Immature natural killer cell (primary cell): Measurements from ENCODE around the gene NAP1L1. TPM values are rescaled to one million over a fixed set of nuclear protein-coding genes. Genes with fewer than 3 reads are reported as not detected.

Experiments
- DNase-seq, 3 donors: peaks; one replicate each; pipeline ENCODE4 v3.0.0; 2022; ENCODE audit warnings: mixed read lengths in 1 of 3
- H3K27ac Mint-ChIP-seq, 6 donors: one replicate each; pipeline ENCODE4 v1.8.0; 2020; ENCODE audit warnings: mixed read lengths in 6 of 6, mild to moderate bottlenecking in 5 of 6, inconsistent platforms in 4 of 6, moderate library complexity in 3 of 6
- H3K27me3 Mint-ChIP-seq, 3 donors: one replicate each; pipeline ENCODE4 v1.8.0; 2020 to 2021; ENCODE audit warnings: low read depth in 3 of 3, mild to moderate bottlenecking in 3 of 3, mixed read lengths in 3 of 3, moderate library complexity in 3 of 3, inconsistent platforms in 1 of 3
- H3K36me3 Mint-ChIP-seq, 3 donors: one replicate each; pipeline ENCODE4 v1.8.0; 2020; ENCODE audit warnings: mixed read lengths in 3 of 3, inconsistent platforms in 2 of 3, mild to moderate bottlenecking in 2 of 3
- H3K4me1 Mint-ChIP-seq, 2 donors: one replicate each; pipeline ENCODE4 v1.8.0; 2020; ENCODE audit warnings: inconsistent platforms in 2 of 2, mild to moderate bottlenecking in 2 of 2, mixed read lengths in 2 of 2, moderate library complexity in 1 of 2
- H3K4me3 Mint-ChIP-seq, 5 donors: one replicate each; pipeline ENCODE4 v1.8.0; 2020; ENCODE audit warnings: mild to moderate bottlenecking in 5 of 5, mixed read lengths in 5 of 5, inconsistent platforms in 3 of 5, moderate library complexity in 3 of 5
- H3K9me3 Mint-ChIP-seq, 6 donors: one replicate each; pipeline ENCODE4 v1.8.0; 2020; ENCODE audit warnings: mild to moderate bottlenecking in 6 of 6, mixed read lengths in 6 of 6, inconsistent platforms in 4 of 6, moderate library complexity in 3 of 6
- polyA plus RNA-seq, 3 donors: library from polyadenylated mRNA; unstranded; fragments of 300-500 nt; fragmentation: Illumina TruSeq; gene quantifications; one replicate each; pipeline ENCODE4 v1.2.3, GENCODE V29; 2021

Gene NAP1L1
- polyA plus RNA-seq, 3 donors from 2014 or later = 66.9 to 108 (median 90.2) TPM

DNA sequence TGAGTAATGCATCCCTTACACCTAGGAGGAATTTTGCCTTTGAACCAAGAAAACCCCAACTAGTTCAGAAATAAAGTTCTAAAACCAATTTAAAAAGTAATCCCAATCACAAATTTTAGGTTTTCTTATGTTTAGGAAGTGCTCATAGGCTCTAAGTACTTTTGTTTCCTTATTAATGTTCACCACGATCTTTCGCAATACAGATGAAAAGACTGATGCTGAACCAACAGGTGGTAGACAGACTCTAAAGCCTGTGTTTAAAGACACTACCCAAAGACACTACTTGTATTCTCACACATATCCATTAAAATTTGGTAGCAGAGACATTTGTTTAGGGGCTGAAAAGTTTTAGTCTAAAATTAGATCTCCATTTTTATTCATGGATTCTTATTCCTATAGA is 42.3 kb downstream of the NAP1L1 start:
- Mint-ChIP-seq H3K27me3 (no peaks in the 10 kb centered on the region), H3K27ac (peak overlapping the region in 1 of 6 donors; percentile 4), H3K36me3 (no peaks in the 10 kb centered on the region), H3K4me1 (peaks cover 1 to 4% of the 10 kb centered on the region in 2 donors), H3K9me3 (no peaks in the 10 kb centered on the region), H3K4me3 (no peak overlapping the region)
- no peak for DNase-seq

DNA sequence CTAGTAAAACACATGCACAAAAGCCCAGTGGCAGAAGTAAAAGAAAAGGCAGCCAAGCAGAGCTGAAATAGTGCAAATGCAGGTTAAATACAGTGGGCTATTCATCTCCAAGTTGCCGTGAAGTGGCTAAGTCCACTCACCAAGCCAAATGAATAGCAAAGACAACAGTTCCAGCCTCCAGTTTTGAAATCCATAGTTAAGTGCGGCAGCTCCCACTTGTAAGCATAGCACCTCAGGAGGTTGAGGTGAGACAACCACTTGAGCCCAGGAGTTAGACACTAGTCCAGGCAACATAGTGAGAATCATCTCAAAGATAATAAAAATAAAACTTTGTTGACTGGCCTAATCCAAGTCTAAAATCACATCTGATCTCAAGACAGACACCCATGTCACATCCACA is 43.1 kb downstream of the NAP1L1 start:
- Mint-ChIP-seq H3K4me1 (peaks cover 1 to 7% of the 10 kb centered on the region in 2 donors), H3K9me3 (no peaks in the 10 kb centered on the region), H3K27ac (no peak overlapping the region), H3K36me3 (no peaks in the 10 kb centered on the region), H3K4me3 (no peak overlapping the region), H3K27me3 (no peaks in the 10 kb centered on the region)
- DNase-seq = no peak

DNA sequence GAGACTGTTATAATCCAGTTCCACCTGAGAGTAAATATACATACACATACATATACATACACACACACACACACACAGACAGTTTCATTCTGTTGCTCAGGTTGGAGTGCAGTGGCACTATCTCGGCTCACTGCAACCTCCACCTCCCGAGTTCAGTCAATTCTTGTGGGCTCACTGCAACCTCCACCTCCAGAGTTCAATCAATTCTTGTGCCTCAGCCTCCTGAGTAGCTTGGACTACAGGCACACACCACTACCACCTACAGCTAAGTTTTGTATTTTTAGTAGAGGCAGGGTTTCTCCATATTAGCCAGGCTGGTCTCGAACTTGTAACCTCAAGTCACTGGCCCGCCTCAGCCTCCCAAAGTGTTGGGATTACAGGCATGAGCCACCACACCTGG is 44.0 kb downstream of the NAP1L1 start:
- Mint-ChIP-seq H3K27ac (no peak overlapping the region), H3K9me3 (no peaks in the 10 kb centered on the region), H3K27me3 (no peaks in the 10 kb centered on the region), H3K36me3 (no peaks in the 10 kb centered on the region), H3K4me3 (no peak overlapping the region), H3K4me1 (peaks cover 1 to 7% of the 10 kb centered on the region in 2 donors)
- no peak for DNase-seq

DNA sequence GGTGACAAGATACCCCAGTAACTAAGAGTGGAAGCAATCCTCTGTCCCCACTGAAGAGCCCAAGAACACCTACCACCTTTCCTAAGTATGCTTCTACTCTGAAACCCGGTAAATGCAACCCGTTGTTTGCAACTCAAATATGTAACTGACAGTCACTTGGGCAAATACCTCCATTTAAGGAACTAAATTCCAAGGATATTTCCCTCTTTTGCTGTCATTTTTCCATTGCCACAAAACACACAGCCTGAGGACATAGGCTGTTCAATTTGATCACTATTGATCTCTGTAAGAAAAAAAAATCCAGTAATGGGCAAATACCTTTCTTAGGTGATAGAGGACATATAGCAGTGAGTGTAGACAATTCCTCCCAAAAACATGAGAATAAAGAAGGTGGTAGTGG is 46.3 kb downstream of the NAP1L1 start:
- Mint-ChIP-seq H3K27ac (peak overlapping the region in 1 of 6 donors; percentile 18), H3K9me3 (no peaks in the 10 kb centered on the region), H3K4me1 (peaks cover 1 to 7% of the 10 kb centered on the region in 2 donors), H3K4me3 (no peak overlapping the region), H3K27me3 (no peaks in the 10 kb centered on the region), H3K36me3 (no peaks in the 10 kb centered on the region)
- no peak for DNase-seq

DNA sequence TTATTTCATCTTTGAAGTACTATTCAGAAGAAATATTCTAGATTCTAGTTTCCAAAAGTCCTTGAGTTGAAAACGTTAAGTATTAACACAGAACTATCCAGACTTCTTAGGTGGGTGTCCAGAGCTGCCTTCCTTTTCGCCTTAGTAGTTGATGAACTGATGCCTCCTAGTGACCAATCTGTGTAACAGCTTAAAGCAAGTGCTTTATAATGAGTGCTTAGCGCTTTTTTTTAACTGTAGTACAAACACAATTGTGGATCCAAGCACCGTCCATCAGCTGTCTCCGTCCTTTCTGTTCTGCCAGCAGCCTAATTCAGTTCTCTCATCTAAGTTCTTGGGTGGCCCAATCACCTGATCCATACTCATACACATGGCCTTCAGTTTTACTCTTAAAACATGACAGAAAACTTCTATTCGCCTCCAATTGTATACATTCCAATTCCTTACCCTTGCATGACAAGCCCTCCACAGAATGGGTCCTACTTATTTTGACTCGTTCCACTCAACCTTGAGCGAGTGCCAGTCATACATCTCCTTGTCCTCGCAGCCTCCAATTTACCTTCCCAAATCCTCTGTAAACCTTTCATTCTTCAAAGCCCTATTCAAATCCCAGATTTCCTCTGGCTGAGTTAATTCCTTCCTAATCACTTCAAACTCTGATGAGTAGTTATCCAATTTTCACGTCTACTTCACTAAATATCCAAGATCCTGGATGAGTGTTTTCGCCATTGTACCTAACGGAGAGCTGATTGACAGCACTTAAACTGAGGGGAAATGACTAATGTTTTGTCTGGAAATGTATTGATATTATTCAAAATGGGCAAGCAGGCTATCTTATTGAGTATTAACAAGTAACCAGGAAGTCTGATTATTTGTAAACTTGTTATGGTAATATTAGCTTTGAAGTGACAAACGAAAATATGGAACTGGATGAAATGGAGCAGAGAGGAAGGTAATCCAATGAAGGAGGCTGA is 47.1 kb downstream of the NAP1L1 start:
- H3K9me3 Mint-ChIP-seq = no peaks in the 10 kb centered on the region
- H3K4me3 Mint-ChIP-seq = no peak overlapping the region
- H3K27ac Mint-ChIP-seq = peak overlapping the region in 1 of 6 donors; percentile 40
- peaks cover 0 to 3% (median 0%) of the 10 kb centered on the region in 3 donors for H3K27me3 Mint-ChIP-seq
- peak; percentile 59 to 69 (median 62) for DNase-seq
- peaks cover 7 to 13% of the 10 kb centered on the region in 2 donors for H3K4me1 Mint-ChIP-seq
- no peaks in the 10 kb centered on the region for H3K36me3 Mint-ChIP-seq

DNA sequence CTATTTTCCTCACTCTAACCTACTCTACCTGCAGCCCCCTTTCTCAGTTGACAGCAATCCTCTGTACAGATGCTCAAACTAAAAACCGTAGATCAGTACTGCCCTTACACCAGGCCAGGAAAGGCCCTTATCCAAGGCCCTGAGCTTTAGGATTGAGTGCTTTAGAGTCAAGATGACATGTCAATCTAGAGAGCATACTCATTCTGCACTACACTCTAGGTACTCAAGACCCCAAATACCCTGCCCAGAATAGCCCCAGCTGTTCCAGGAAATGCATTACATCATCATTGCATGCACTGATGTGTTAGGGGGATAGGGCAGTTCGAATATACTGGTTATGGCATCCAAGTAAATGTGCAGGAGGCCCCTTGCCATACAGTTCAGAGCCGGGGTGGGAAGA is 49.4 kb downstream of the NAP1L1 start:
- Mint-ChIP-seq H3K4me3 (no peak overlapping the region), H3K27me3 (peaks cover 14 to 20% (median 16%) of the 10 kb centered on the region in 3 donors), H3K36me3 (no peaks in the 10 kb centered on the region), H3K4me1 (peaks cover 21 to 31% of the 10 kb centered on the region in 2 donors), H3K9me3 (no peaks in the 10 kb centered on the region), H3K27ac (peak overlapping the region in 4 of 6 donors; percentile 6 to 14 (median 10))
- no peak for DNase-seq

DNA sequence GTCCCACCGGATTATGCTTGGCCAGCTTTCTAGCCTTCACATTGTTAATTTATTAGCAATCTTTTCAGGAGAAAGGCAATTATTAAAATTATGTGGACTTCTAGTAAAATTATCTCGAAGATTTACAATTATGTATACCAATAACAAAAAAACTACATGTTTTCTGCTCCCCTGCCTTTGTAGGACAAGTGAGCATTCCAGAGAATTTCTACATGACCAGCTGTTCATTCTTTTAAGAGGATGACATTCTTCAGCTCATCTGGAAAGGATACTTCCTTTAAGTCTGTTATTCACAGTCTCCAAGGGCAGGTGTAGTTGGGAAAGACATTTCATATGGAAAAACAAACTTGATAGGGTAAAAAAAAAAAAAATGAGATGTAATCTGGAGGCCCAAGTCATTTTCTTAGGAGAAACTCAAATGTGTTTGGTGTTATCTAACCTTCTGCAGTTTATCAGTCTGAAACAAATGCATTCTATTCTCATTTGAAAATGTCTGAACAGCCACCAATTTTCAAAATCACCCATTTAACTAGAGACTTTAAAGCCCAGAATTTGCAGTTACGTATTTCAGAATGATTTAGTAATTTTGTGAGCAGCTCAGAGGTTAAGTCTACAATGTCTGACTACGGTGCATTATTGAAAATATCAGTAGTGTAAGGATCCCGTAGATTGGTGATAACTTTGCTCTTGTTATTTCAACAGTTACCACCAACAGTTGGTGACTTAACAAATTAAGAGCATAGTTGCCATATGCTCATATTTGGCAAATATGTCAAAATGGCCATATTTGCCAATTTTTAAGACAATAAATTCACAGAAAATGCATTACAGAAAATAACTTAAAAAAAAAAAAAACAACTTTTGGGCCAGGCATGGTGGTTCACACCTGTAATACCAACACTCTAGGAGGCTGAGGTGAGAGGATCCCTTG is 51.1 kb downstream of the NAP1L1 start:
- Mint-ChIP-seq H3K27ac (peak overlapping the region in 5 of 6 donors; percentile 89 to 98 (median 94)), H3K4me3 (peak overlapping the region; percentile 88 to 95 (median 90)), H3K9me3 (no peaks in the 10 kb centered on the region), H3K4me1 (peaks cover 25 to 40% of the 10 kb centered on the region in 2 donors), H3K27me3 (peaks cover 14 to 23% (median 16%) of the 10 kb centered on the region in 3 donors), H3K36me3 (no peaks in the 10 kb centered on the region)
- no peak for DNase-seq

DNA sequence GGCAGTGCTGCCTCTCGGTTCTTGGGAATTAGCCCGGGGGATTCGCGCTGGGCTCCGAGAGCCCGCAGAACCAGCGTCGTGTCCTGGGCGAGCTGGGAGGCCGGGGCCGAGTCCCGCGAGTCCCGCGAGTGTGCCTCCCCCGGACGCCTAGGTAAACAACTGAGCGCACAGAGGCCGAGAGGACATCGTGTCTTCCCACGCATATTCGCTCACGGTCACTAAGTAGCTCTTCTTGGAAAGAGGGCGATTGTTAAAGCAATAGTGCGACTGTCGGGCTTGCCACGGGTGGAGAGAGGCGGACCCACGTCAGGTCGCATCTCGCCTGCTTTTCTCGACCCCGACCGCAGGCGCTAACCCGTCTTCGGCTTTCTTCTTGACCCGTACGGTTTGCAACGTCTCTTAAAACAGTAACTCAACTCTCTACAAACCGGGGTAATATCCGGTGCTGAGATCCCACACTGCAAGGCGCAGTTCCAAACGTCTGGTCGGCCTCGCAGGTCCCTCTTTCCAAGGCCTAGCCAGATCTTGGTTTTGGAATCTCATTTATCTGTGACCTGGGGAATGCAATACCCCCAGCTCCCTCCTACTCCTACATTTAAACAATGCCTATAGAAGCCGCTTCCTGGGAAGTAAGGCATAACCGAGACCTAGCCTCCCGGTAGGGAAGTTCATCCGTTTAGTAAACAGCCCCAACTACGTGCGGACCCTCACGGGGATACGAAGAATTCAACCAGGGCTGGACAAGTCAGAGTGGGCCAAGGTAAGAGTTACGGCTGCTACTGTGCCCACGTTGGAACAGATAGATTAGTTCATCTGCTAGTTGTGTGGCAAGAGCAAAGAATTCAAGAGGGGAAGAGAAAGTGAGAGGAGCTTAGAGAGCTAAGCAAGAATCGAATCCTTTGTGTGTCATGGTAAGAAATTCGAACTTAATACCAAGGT is 52.2 kb downstream of the NAP1L1 start:
- Mint-ChIP-seq H3K27ac (peak overlapping the region; percentile 89 to 98 (median 94)), H3K4me1 (peaks cover 25 to 37% of the 10 kb centered on the region in 2 donors), H3K27me3 (peaks cover 14 to 23% (median 16%) of the 10 kb centered on the region in 3 donors), H3K4me3 (peak overlapping the region; percentile 88 to 95 (median 90)), H3K9me3 (no peaks in the 10 kb centered on the region), H3K36me3 (no peaks in the 10 kb centered on the region)
- peak; percentile 68 to 75 (median 73) for DNase-seq

DNA sequence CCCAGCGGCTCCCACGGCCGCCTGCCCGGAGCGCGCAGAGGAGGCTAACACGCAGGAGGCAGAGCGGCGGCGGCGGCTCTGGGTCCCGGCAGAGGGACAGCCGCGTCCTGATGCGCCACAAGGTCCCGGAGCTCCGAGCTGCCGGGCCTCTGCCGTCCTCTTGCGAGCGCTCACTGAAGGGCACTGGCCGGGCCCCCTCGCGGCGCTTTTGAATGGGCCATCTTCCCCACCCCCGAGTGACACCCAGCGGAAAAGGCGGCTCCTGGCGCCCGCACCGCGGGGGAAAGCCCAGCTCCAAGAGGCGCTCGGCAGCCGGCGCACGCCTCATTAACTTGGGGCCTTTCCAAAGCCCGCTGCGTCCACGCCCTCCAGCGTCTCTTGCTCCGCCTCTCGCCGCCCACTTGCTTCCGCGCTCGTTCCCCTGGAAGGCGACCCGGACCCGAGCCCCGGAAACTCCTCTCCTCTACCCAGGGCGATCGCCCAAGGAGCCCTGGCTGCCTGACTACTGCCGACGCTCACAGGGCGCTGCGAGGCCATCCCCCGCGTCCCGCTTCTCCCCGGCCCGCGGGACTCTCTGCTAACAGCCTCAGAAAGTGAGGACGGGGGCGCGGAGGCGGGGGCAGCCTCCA is 53.0 kb downstream of the NAP1L1 start, which contains the start of gene PHLDA1:
TSS of gene PHLDA1 (minus strand) at position 363 of the 629 bp plus-strand sequence.
- peak within 1 kb of the TSS; percentile 88 to 95 (median 90) for H3K4me3 Mint-ChIP-seq
- H3K27me3 Mint-ChIP-seq = peaks cover 14 to 23% (median 16%) of the 10 kb centered on the region in 3 donors
- H3K27ac Mint-ChIP-seq = peak within 1 kb of the TSS; percentile 91 to 99 (median 94)
- no peaks in the 10 kb centered on the region for H3K9me3 Mint-ChIP-seq
- peaks cover 24 to 33% of the 10 kb centered on the region in 2 donors for H3K4me1 Mint-ChIP-seq
- DNase-seq = peak; percentile 90 to 94 (median 91)
- no peaks in the 10 kb centered on the region for H3K36me3 Mint-ChIP-seq

DNA sequence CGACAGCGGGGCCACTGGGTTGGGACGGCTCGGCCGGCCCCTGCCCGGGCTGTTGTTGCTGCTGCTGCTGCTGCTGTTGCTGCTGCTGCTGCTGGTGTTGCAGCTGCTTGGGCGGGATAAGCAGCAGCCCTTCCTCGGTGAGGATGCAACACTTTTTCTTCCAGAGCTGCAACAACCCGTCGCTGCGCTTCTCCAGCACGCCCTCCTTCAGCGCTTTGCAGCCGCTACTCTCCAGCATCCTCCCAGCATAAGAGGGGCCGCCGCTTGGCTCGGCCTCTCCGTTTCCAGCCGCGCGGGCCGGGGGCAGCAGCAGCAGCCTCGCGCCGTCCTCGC is 53.4 kb downstream of the NAP1L1 start:
- H3K4me1 Mint-ChIP-seq = peaks cover 24 to 33% of the 10 kb centered on the region in 2 donors
- H3K27ac Mint-ChIP-seq = peak overlapping the region in 5 of 6 donors; percentile 67 to 99 (median 89)
- peak overlapping the region; percentile 88 to 95 (median 90) for H3K4me3 Mint-ChIP-seq
- no peak for DNase-seq
- H3K9me3 Mint-ChIP-seq = no peaks in the 10 kb centered on the region
- no peaks in the 10 kb centered on the region for H3K36me3 Mint-ChIP-seq
- peaks cover 14 to 23% (median 16%) of the 10 kb centered on the region in 3 donors for H3K27me3 Mint-ChIP-seq

DNA sequence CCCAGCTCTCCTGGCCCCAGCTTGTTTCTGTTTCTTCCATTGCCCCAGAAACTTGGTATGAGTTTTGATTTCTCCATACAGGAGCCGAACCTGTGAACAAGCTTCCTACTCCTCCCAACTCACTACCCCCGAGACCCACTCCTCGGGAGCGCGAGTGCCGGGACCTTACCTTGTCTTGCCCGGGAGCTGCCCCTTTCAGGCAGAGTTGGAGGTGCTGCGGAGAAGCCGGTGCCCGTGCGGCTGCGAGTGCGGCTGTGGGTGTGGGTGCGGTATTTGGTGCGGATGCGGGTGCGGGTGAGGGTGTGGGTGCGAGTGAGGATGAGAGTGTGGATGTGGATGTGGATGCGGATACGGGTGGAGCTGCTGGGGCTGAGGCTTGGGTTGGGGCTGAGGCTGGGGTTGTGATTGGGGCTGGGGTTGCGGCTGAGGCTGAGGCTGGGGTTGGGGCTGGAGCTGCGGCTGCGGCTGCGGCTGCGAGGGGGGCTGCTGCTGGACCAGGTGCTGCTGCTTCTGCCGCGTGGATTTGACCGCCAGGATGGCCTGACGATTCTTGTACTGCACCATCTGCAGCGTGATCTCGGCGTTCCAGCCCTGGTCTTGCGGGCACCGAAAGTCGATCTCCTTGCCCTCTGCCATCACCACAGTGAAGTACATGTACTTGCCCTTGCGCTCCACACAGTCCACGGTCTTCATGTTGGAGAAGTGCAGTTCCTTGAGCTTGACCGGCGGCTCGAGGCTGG is 54.0 kb downstream of the NAP1L1 start:
- H3K36me3 Mint-ChIP-seq = no peaks in the 10 kb centered on the region
- peak overlapping the region; percentile 67 to 99 (median 90) for H3K27ac Mint-ChIP-seq
- H3K27me3 Mint-ChIP-seq = peaks cover 16 to 23% (median 16%) of the 10 kb centered on the region in 3 donors
- peak; percentile 66 to 71 (median 68) for DNase-seq
- peak overlapping the region; percentile 88 to 95 (median 90) for H3K4me3 Mint-ChIP-seq
- peaks cover 24 to 33% of the 10 kb centered on the region in 2 donors for H3K4me1 Mint-ChIP-seq
- no peaks in the 10 kb centered on the region for H3K9me3 Mint-ChIP-seq

DNA sequence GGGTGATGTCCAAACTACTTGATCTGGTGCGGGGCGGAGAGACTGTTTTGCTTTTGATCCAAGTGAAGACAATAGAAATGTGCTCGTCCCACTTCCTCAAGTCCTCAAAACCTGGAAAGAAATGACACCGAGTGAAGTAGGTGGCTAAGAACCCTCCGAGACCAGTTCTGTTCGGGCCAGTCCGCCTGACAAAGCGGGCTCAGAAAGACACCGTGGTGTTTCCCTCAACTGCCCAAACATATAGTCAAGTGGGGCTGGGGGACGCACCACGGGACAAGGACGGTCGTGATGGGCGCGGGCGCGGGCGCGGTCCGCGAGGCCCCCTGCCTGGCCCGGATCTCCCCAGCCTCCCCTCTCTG is 54.5 kb downstream of the NAP1L1 start:
- H3K4me1 Mint-ChIP-seq = peaks cover 24 to 33% of the 10 kb centered on the region in 2 donors
- DNase-seq = peak in 1 of 3 donors; percentile 37
- H3K27ac Mint-ChIP-seq = peak overlapping the region; percentile 23 to 99 (median 64)
- H3K9me3 Mint-ChIP-seq = no peaks in the 10 kb centered on the region
- H3K36me3 Mint-ChIP-seq = no peaks in the 10 kb centered on the region
- H3K27me3 Mint-ChIP-seq = peaks cover 16 to 23% (median 17%) of the 10 kb centered on the region in 3 donors
- peak overlapping the region; percentile 88 to 95 (median 90) for H3K4me3 Mint-ChIP-seq
